Activated naive CD4-positive, alpha-beta T cell treated with anti-CD3 and anti-CD28 coated beads for 36 hours (primary cell): ENCODE results near the gene THADA. TPM values are rescaled to one million over a fixed set of nuclear protein-coding genes. Genes with fewer than 3 reads are reported as not detected.

ENCODE experiments used
- CTCF ChIA-PET: fragments of 350-600 bp; sonication (Branson Sonifier 250); formaldehyde crosslinking; loops from one replicate; lab custom pipeline; 2021; ENCODE audit warnings: antibody characterized with exemption; lab: Charles Lee
- DNase-seq: peaks from one replicate; pipeline ENCODE4 v3.0.0-alpha.2; 2020
- H3K27ac Mint-ChIP-seq: one replicate; pipeline ENCODE4 v1.8.0; 2021; ENCODE audit warnings: mild to moderate bottlenecking, mixed read lengths
- H3K27me3 Mint-ChIP-seq: one replicate; pipeline ENCODE4 v1.8.0; 2021; ENCODE audit warnings: low read depth, mixed read lengths
- H3K36me3 Mint-ChIP-seq: one replicate; pipeline ENCODE4 v1.8.0; 2021; ENCODE audit warnings: low read depth, mixed read lengths
- H3K4me1 Mint-ChIP-seq: one replicate; pipeline ENCODE4 v1.8.0; 2021; ENCODE audit warnings: low read depth, mixed read lengths
- H3K4me3 Mint-ChIP-seq: one replicate; pipeline ENCODE4 v1.8.0; 2021; ENCODE audit warnings: mild to moderate bottlenecking, moderate library complexity, mixed read lengths
- H3K9me3 Mint-ChIP-seq: one replicate; pipeline ENCODE4 v1.8.0; 2021; ENCODE audit warnings: mixed read lengths
- intact Hi-C: fragments of 100-400 bp; cut with micrococcal nuclease; formaldehyde crosslinking; loops from one replicate; pipeline ENCODE4 v1.15.1; 2023
- total RNA-seq, 2 experiments: library from RNA; stranded (reverse); gene quantifications; one replicate each; pipeline ENCODE4 v1.2.3, GENCODE V29; 2021

THADA gene
- total RNA-seq, 2 experiments from 2014 or later: 28.6 to 31.5 TPM

GRCh38 chr2:43360137-43360536 is 235.7 kb downstream of the THADA start:
- Mint-ChIP-seq H3K36me3 (peaks cover 2% of the 10 kb centered on the region), H3K27me3 (no peaks in the 10 kb centered on the region), H3K9me3 (no peaks in the 10 kb centered on the region), H3K4me1 (no peaks in the 10 kb centered on the region), H3K27ac (no peak overlapping the region), H3K4me3 (no peak overlapping the region)
- intact Hi-C loops: no loop called here
- CTCF ChIA-PET: interaction anchor here (0.6 kb wide), 1 partner anchor 343 kb away, joined by 4 read pairs; no protein-coding TSS in a partner anchor
- no peak for DNase-seq

GRCh38 chr2:43358410-43359201 is 237.2 kb downstream of the THADA start:
- Mint-ChIP-seq H3K4me1 (no peaks in the 10 kb centered on the region), H3K27ac (no peak overlapping the region), H3K27me3 (no peaks in the 10 kb centered on the region), H3K36me3 (peaks cover 2% of the 10 kb centered on the region), H3K4me3 (no peak overlapping the region), H3K9me3 (no peaks in the 10 kb centered on the region)
- CTCF ChIA-PET: no interaction called here
- DNase-seq: no peak
- intact Hi-C loops: no loop called here

- Mint-ChIP-seq H3K36me3 (peaks cover 2% of the 10 kb centered on the region), H3K9me3 (no peaks in the 10 kb centered on the region), H3K4me1 (no peaks in the 10 kb centered on the region), H3K27me3 (no peaks in the 10 kb centered on the region), H3K27ac (no peak overlapping the region), H3K4me3 (no peak overlapping the region)
- no peak for DNase-seq
- intact Hi-C loops: no loop called here
- CTCF ChIA-PET: no interaction called here
Measured at GRCh38 chr2:43356774-43357173, 239.1 kb downstream of the THADA start.

GRCh38 chr2:43355399-43355798 is 240.4 kb downstream of the THADA start:
- Mint-ChIP-seq H3K4me1 (no peaks in the 10 kb centered on the region), H3K9me3 (no peaks in the 10 kb centered on the region), H3K4me3 (no peak overlapping the region), H3K36me3 (no peaks in the 10 kb centered on the region), H3K27ac (no peak overlapping the region), H3K27me3 (no peaks in the 10 kb centered on the region)
- CTCF ChIA-PET: no interaction called here
- intact Hi-C loops: no loop called here
- no peak for DNase-seq

- intact Hi-C loops: no loop called here
- H3K4me3 Mint-ChIP-seq: no peak overlapping the region
- no peaks in the 10 kb centered on the region for H3K27me3 Mint-ChIP-seq
- no peak for DNase-seq
- no peaks in the 10 kb centered on the region for H3K4me1 Mint-ChIP-seq
- CTCF ChIA-PET: no interaction called here
- no peak overlapping the region for H3K27ac Mint-ChIP-seq
- no peaks in the 10 kb centered on the region for H3K9me3 Mint-ChIP-seq
- no peaks in the 10 kb centered on the region for H3K36me3 Mint-ChIP-seq
Measured at GRCh38 chr2:43349904-43350303, 245.9 kb downstream of the THADA start.

- Mint-ChIP-seq H3K27me3 (no peaks in the 10 kb centered on the region), H3K4me1 (no peaks in the 10 kb centered on the region), H3K9me3 (no peaks in the 10 kb centered on the region), H3K4me3 (no peak overlapping the region), H3K36me3 (no peaks in the 10 kb centered on the region), H3K27ac (no peak overlapping the region)
- intact Hi-C loops: no loop called here
- CTCF ChIA-PET: interaction anchor here (0.6 kb wide), 1 partner anchor 435 kb away, joined by 4 read pairs; no protein-coding TSS in a partner anchor
- no peak for DNase-seq
Measured at GRCh38 chr2:43348908-43349661, 246.8 kb downstream of the THADA start.

- CTCF ChIA-PET: no interaction called here
- peaks cover 4% of the 10 kb centered on the region for H3K36me3 Mint-ChIP-seq
- no peaks in the 10 kb centered on the region for H3K9me3 Mint-ChIP-seq
- no peak for DNase-seq
- H3K4me1 Mint-ChIP-seq: no peaks in the 10 kb centered on the region
- H3K4me3 Mint-ChIP-seq: no peak overlapping the region
- intact Hi-C loops: no loop called here
- H3K27me3 Mint-ChIP-seq: no peaks in the 10 kb centered on the region
- no peak overlapping the region for H3K27ac Mint-ChIP-seq
Measured at GRCh38 chr2:43347746-43348145, 248.1 kb downstream of the THADA start.

- Mint-ChIP-seq H3K36me3 (peaks cover 9% of the 10 kb centered on the region), H3K27ac (no peak overlapping the region), H3K9me3 (no peaks in the 10 kb centered on the region), H3K4me3 (no peak overlapping the region), H3K27me3 (no peaks in the 10 kb centered on the region), H3K4me1 (no peaks in the 10 kb centered on the region)
- DNase-seq: no peak
- intact Hi-C loops: no loop called here
- CTCF ChIA-PET: no interaction called here
Measured at GRCh38 chr2:43346602-43347567, 249.0 kb downstream of the THADA start.

GRCh38 chr2:43345872-43346271 is 250.0 kb downstream of the THADA start:
- Mint-ChIP-seq H3K4me3 (no peak overlapping the region), H3K27me3 (no peaks in the 10 kb centered on the region), H3K9me3 (no peaks in the 10 kb centered on the region), H3K4me1 (no peaks in the 10 kb centered on the region), H3K36me3 (peaks cover 9% of the 10 kb centered on the region), H3K27ac (no peak overlapping the region)
- DNase-seq: no peak
- intact Hi-C loops: no loop called here
- CTCF ChIA-PET: no interaction called here

GRCh38 chr2:43345391-43345813 is 250.4 kb downstream of the THADA start:
- DNase-seq: no peak
- H3K27me3 Mint-ChIP-seq: no peaks in the 10 kb centered on the region
- intact Hi-C loops: no loop called here
- no peaks in the 10 kb centered on the region for H3K9me3 Mint-ChIP-seq
- H3K4me1 Mint-ChIP-seq: no peaks in the 10 kb centered on the region
- no peak overlapping the region for H3K4me3 Mint-ChIP-seq
- CTCF ChIA-PET: no interaction called here
- no peak overlapping the region for H3K27ac Mint-ChIP-seq
- H3K36me3 Mint-ChIP-seq: peaks cover 11% of the 10 kb centered on the region

- no peak for DNase-seq
- H3K9me3 Mint-ChIP-seq: no peaks in the 10 kb centered on the region
- intact Hi-C loops: no loop called here
- CTCF ChIA-PET: no interaction called here
- H3K27me3 Mint-ChIP-seq: no peaks in the 10 kb centered on the region
- H3K27ac Mint-ChIP-seq: no peak overlapping the region
- no peaks in the 10 kb centered on the region for H3K4me1 Mint-ChIP-seq
- H3K4me3 Mint-ChIP-seq: no peak overlapping the region
- H3K36me3 Mint-ChIP-seq: peaks cover 11% of the 10 kb centered on the region
Measured at GRCh38 chr2:43344868-43345373, 250.9 kb downstream of the THADA start.
